Stimulated activated CD8-positive, alpha-beta memory T cell treated with anti-CD3 and anti-CD28 coated beads, Interleukin-15, amount 100 ng/mL, for 4 hours (primary cell): ENCODE results near the gene TMEM236.

Experiments used
- DNase-seq, 2 donors: peaks; one replicate each; pipeline ENCODE4 v3.0.0-alpha.2; 2020; ENCODE audit warnings: low read depth in 2 of 2

TMEM236 gene

DNA sequence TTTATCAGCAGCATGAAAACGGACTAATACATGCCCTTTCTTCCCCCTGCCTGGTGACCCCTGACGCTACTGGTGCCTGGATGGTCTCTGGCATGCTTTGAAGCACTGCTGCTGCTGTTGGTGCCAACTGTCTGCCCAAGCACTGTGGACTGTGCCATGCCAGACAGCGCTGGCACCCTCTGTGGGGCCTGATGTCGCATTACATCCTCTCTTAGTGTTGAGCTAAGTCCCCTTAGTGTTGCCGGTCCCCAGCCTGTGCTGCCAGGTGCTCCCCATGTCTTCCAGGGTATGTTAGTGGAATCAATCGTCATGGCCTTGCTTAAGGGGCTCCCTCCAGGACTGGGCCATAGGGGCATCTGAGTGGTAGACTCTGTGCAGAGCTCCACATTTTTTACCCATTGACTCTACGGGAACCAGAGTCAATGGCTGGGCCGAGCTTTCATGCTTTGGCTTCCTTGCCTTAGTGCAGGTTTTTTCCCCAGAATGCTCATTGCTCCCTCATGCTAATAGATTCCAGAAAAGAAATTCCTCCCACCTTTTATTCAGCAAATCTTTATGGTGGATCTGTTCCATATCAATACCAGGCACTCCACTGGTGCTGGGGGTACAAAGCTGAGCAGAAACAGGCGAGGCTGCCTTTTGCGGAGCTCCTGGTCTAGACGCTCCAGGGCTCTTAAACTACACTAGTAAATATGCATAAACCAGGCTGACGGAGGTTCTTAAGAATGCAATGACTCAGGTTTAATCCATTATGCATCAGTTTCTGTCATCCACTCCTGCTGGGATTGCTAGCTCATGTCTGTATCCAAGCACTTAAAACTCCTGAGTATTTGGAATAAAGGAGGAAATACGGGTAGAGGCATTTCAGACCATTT, 35.3 kb downstream of the TMEM236 start:
- no peak for DNase-seq

DNA sequence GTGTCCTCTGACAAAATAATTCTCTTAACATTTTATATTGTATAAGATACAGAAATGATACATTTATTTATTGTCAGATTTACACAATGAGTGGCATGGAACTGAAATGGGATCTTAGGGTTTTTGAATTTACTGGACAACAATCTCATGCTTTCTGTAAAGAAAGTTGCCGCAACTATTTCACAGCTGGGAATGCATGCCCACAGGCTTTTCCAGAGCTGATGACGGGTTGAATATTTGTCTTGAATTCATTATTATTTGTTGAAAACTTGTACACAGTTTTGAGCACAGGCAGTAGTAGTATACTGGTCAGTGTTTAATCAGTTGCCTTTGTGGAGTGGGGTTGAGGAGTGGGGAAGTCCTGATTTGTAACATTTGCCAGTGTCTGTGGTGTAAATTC, 36.6 kb downstream of the TMEM236 start:
- DNase-seq = no peak

DNA sequence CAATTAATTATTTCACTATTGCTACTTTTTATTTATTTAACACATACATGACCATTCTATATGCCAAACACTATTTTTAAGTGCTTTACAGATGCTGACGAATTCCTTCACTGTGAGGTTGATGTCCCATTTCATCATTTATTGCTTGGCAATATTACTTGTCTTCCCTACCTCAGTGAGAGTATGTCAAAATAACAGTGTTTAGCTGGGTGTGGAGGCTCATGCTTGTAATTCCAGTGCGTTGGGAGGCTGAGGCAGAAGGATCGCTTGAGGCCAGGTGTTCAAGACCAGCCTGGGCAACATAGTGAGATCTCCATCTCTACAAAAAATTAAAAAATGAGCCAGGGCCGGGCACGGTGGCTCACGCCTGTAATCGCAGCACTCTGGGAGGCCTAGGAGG, 37.4 kb downstream of the TMEM236 start:
- no peak for DNase-seq

DNA sequence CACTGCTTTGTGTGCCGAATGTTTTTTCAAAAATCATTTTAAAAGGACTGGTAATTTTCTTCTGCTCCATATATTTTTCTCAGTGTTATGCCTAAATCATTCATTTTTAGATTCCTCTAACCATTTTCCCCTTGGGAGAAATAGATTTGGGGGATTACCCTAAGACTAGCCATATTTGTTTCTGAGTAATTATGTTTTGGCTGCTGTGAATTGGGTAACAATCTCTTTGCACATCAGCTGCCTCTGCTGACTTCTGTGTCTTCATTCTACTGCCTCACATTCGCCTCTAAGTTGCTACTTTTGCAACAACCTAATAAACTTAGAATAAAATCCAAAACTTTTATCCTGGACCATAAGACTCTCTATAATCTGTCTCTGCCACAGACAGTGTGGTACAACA, 38.6 kb downstream of the TMEM236 start:
- DNase-seq = no peak

DNA sequence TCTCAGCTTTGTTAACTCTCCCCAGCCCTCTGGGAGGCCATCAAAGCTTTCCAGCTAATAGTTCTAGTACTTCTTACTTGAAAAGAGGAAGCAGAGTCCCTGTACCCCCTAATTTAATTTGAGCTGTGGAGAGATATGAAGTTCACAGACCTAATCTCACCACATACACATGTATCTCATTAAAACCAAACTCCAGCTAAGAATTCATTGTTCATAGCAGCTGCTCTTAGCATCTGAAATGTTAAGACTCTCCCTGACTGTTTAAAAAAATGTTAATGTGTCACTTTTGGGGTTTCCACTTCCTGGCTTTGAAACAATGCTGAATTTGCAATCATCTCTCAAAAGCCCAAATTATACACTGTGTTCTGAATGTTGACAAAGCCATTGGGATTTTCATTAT, 41.0 kb downstream of the TMEM236 start:
- no peak for DNase-seq

DNA sequence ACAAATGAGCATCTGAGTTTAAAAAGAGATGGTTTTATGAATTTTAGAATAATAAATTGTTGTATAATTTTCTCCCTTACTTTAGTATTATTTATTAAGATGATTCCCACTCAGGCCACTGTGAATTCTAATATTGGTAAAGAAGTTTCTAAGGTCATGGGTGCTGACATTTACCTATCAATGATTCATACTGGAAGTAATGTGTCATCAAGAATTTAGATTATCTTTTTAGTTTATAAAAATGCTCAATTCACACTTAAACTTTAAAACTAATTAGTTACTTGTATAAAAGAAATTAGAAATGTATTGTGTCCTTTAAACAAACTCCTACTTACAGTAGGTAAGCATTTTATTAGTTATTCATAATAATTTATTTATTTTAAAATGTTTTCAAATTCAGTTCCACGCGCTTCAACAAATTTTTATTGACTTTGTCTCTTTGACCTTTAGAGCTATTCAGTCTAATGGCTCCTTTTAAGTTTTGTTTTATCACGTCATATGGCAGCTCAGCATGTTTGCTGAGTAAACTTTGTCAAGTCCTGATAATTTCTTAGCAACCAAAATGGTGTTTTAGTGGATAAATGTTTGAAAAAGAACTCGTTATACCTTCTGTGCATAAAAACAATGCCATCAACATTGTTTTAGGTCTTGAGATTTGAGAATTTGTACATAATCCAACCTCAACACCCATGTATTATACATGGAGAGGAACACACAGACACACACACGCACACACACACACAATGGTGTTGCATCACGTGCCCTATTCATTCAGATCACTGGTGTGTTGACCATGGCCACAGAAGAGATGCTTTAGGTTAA, 42.0 kb downstream of the TMEM236 start:
- DNase-seq = no peak

DNA sequence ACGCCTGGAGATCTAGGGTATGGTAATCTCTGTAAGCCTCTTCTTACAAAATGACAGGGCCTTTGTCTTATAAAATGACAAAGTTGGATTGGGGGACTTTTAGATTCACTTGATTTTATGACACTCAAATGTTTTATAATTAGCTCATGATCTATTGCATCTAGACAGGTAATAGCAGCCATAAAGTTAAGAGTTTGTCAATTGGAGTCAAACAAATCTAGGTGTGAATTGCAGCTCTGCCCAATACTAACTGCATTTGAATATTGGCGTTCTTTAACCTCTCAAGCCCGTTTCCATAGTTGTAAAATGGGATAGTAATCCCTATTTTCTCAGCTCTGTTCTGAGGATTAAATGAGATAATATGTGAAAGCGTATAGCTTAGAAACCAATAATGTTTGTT, 43.1 kb downstream of the TMEM236 start:
- DNase-seq = no peak

DNA sequence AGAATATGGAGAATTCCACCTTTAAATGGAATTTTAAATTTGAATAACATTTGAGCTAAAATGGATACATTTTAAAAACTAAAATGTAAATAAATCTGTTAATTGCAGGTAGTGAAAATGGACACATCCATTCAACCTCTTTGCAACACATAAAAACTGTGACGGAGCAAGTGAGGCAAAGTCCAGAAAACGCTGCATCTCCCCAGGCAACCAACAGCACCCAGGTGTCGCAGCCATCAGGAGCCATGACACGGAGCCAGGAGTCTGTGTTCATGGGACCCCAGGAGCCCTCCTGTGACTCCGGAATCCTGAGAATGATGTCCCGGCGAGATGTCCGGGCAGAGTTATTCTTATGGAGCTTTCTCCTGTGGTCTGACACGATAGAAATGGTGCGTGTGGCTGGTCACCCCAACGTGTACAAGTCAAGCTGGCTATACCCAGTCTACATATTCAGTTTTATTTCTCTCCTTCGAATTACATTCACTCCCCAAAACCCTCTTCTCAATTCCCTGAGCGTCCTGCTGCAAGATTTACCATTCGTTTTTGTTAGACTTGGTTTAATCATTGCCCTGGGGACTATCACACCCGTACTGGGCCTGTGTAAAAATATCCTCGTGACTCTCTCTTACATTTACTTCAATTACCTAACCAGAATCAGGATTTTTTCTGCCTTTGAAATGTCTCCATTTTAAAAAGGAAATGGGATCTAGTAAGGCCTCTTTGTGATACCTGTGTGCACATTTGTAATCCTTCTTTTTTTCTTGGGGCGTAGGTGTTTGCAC, 44.0 kb downstream of the TMEM236 start:
- no peak for DNase-seq

DNA sequence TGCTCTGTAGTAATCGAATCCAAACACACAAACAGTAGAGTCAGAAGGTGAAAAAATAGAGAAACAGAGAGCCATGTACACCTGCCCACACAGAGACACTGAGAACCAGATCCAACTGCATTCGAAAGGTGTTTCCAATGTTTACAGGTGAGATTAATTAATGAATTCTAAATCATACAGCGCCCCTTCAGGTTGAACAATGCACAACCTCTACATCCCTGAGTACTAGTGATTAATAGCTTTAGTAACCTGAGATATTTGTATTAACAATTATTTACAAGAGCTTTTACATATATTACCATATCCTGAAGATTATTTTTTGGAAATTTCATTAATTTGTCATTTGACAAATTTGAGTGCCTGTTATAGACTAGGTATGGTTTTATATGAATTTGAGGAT, 49.5 kb downstream of the TMEM236 start:
- DNase-seq = no peak

DNA sequence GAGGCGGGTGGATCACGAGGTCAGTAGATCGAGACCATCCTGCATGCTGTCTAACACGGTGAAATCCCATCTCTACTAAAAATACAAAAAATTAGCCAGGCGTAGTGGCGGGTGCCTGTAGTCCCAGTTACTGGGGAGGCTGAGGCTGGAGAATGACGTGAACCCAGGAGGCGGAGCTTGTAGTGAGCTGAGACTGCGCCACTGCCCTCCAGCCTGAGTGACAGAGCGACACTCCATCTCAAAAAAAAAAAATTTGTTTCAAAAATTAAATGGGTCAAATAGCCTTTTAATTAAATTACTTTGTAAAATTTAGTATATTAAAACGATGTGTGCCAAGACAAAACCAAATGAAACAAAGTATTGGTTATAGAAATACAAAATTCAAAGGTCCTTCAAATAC, 50.3 kb downstream of the TMEM236 start:
- DNase-seq = no peak

DNA sequence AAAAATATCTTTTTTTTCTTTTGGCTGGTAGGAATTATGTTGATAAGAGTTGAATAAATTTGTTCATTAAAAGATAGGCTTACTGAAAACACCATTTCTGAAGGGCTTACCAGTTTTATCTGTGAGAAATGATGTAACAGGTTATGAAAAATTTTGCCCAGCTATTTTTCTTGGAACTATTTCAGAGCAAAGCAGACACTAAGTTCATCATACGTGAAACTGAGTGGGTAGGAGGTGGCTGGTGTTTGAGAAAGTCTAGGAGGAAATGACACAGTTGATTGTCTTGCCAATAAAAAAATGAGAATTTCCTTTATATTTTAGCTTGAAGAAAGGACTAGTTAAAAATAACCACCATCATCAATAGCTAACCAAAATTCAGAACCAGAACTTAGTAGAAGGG, 51.0 kb downstream of the TMEM236 start:
- no peak for DNase-seq

DNA sequence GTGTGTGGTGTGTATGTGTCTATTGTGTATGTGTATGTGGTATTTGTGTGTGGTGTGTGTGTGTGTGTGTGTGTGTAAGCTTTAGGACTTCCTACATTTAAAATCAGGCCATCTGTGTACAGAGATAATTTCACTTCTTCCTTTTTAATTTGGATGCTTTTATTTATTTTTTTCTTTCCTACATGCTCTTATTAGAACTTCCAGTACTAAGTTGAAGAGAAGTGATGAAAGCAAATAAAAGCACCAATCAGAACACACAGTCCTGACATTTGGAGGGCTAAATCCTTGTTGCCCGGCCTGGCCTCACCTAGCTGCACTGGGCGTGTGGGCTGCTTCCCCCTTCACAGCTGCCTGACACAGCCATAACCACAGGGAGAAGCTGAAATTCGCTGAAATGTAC, 53.3 kb downstream of the TMEM236 start:
- no peak for DNase-seq

DNA sequence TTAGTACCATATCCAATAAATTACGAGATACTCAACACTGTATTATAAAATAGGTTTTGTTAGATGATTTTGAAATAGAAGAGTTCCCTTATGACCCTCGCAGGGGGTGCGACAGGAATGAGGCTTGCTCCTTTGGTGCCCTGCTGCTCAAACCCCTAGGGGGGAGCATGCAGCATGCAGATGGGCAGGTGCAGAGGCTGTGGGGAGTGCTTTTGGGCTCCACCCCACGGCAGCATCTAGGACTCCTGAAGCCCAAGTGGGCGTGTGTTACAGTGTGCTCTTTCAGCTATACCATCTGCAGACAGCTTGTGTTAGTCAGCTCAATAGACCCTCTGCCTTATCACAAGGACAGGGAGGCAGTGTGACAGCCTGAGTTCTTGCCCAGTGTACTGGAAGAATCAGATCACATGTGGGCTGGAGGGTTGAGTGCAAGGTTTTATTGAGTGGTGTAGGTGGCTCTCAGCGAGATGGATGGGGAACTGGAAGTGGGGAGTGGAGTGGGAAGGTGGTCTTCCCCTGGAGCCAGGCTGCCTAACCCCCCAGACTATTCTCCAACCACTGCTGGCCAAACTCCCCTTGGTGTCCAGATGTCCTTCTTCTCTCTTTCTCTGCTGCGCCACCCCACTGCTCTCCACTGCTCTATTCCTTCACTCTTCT, 54.0 kb downstream of the TMEM236 start:
- DNase-seq = no peak

DNA sequence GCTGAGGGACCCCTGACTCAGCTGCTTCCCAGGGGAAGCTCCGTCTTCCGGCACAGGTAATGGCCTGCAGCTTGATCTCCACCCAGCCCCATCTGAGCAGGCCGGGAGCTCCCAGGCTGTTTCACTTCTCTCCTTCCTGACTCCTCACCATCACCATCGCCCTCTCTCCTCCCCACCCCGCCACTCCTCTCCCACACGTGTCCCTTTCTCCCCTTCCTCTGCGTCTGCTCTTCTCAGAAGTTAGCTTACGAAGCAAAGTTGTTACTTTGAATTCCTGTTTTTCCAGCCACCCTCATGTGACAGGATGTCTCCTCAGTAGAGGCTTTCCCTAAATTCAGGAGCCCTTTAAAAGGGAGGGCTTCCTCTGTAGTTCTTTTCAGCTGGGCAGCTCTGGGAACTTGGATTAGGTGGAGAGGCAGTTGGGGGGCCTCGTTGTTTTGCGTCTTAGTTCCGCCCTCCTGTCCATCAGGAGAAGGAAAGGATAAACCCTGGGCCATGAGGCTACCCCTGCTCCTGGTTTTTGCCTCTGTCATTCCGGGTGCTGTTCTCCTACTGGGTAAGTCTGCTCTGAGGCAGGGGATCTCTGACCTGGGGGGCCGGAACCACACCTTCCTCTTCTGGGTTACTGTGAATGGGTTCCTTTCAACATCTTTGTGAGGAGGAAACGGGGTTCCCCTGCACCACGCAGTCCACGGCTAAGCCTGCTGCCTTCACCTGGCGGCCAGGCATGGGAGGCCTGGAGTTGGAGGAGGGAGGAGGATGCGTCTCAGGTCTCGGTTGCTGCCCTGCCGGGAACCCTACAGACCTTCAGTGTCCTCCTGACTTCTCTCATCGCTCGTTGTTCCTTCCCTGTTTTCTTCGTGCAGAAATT, 57.2 kb downstream of the TMEM236 start, which contains the start of gene MRC1:
Gene MRC1, plus strand, starts transcription at position 378 of the 871 bp plus-strand sequence. Its CDS starts 118 bp downstream, at position 496.
- DNase-seq = no peak

DNA sequence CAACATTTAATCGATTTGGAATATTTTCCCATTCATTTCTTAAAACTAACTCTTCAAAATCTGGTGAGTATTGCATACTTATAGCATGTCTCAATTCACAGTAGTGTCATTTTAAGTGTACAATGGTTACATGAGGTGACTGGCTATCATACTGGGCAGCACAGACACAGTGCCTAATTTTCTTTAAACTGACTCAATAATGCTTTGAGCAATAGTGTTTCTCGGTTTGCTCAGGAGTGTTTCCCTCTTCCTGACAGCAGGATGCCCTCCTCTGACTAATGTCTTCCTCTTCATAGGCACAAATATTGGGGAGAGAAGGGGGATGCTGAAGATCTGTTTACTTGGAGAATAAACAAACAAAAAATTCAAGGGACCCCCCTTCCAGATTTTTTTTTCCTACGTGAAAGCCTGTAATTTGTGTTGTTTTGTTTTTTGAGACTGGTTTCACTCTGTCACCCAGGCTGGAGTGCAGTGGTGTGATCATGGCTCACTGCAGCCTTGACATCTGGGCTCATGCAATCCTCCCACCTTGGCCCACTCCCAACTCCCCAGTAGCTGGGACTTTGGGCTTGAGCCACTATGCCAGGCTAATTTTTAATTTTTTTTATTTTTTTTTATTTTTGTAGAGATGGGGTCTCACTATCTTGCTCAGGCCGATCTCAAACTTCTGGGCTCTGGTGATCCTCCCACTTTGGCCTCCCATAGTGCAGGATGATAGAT, 59.3 kb downstream of the TMEM236 start:
- DNase-seq = no peak

DNA sequence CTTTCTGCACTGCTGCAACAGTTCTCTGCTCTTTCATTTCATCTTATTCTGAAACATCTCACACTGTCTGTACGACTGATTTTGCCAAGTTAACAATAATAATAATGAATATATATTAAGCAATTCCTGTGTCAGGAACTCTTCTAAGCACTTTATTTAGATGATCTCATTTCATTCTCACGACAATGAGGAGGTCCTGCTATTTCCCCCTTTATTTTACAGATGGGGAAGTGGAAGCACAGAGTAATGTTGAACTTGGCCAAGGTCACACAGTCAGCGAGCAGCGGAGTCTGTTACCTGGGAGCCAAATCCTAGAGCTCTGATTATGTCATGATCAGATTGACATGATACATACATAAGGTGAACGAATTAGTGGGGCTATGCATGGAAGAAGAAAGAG, 63.0 kb downstream of the TMEM236 start:
- DNase-seq = no peak

DNA sequence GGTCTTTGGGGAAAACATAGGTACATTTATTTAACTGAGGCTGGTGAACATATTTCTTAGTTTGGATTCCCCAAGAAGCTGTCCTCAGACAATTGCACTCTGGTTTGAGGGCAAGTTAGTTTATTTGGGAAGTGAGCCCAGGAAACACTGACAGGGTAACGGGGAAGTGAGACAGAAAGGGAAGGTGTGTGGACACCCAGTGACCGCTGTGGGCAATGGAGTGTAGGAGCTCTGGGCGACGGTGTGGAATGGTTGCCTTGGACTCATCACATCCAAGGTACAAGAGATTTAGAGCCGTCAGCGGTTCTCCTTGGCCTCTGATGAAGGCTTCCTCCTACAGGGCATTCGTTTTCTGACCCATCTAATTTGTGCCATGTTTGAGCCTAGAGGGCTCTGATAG, 64.2 kb downstream of the TMEM236 start:
- no peak for DNase-seq

DNA sequence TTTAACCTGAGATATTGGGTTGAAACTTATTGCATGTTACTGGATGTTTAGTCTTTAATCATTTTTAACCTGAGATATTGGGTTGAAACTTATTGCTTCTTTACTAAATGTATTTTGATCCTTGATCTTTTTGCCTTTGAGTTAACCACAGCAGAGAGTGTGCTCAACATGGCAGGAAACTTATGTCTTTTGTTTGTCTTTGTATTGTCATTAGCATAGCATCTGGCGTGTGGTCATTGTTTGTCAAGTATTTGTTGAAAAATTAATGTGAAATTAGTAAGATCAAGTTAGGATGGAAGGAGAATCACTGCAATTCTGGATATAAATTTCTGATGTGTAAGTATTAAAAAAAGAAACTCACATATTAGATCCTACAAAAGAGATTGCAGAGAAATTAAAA, 65.3 kb downstream of the TMEM236 start:
- DNase-seq = no peak

DNA sequence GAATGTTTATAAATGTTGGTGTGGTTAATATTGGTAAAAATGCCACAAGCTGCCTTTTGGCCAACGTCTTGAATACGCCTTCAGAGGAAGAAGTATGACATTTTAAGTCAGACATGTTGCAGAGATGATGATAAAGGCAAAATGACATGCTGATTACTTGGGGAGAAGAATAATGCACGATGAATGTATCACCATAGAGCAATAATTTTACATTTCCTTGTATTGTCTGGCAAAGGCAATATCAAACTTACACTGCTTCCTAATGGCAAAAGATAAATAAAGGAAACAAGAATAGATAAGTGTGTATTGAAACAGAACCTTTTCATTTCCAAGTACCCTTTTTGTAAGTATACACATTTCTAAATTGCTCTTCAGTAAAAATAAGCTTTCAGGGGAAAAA, 65.8 kb downstream of the TMEM236 start:
- DNase-seq = no peak

DNA sequence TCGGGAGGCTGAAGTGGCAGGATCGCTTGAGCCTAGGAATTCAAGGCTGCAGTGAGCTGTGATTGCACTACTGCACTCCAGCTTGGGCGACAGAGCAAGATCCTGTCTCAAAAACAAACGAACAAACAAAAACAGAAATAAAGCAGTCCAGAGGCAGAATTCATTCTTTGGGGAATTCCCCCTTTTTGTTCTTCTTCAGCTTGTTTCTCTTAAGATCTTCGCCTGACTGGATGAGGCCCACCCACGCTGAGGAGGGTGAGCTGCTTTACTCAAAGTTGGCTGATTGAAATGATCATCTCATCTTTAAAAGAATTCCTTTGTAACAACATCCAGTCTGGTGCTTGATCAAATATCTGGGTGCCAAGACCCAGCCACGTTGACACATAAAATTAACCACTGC, 67.8 kb downstream of the TMEM236 start:
- DNase-seq = no peak
